GM18858 (cell line): ENCODE data around the gene CMC1.
A peak's percentile ranks its signal among the peaks of the same experiment; 100 is the strongest.
"Not testable (repeated sequence)": the region's sequence is repeated elsewhere in the genome, so short reads cannot be mapped to it uniquely, and the experiment has no call there.

Source experiments
- ATAC-seq: cut with Tn5 transposase; IDR thresholded peaks from one replicate; pipeline ENCODE4 v1.9.1; 2021; ENCODE audit not compliant: unreplicated experiment

Gene CMC1, protein sequence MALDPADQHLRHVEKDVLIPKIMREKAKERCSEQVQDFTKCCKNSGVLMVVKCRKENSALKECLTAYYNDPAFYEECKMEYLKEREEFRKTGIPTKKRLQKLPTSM

DNA sequence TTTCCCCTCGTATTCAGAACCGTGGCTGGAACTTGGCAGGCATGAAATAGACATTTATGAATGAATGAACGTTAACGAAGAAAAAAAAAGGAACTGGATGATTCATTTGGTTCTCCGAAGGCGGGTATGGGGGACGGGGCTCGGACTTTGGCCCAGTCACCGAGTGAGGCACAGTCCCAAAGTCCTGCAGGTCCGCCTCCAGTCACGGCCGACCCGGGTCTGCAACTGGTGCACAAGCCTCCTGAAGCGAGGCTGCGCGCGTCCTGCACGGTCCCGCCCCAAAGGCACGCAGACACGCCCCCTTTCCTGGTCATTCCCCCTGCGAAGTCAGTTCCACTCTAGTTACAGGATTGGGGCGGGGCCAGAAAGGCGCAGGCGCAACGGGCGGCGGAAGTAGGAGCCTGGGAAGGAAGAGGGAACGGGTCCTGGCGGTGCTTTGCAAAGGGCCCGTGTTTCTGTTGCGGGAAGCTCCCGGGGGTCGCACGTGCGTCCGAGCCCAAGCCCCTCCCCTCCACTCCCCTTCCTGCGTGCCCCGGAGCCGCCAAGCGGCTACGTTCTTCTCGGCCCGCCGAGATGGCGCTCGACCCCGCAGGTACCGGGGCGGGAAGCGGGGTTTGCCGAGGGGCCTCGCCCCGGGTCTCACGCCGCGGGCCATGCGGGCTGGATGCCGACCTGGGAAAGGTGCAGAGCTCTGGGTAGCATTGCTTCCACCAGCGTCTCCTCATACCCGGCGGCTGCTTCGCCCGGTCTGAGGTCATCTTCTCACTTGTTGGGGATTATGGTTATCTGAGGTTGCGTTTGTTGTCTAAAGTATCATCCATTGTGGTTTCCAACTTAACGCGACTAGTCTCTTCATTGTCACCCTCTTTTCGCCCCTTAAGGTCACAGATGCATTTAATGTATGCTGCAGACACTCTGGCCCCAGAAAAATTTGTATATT, at the start of gene CMC1:
Gene CMC1, plus strand, starts transcription at position 399 of the 940 bp plus-strand sequence. Its CDS starts 175 bp downstream, at position 574.
- peak; percentile 94 for ATAC-seq

DNA sequence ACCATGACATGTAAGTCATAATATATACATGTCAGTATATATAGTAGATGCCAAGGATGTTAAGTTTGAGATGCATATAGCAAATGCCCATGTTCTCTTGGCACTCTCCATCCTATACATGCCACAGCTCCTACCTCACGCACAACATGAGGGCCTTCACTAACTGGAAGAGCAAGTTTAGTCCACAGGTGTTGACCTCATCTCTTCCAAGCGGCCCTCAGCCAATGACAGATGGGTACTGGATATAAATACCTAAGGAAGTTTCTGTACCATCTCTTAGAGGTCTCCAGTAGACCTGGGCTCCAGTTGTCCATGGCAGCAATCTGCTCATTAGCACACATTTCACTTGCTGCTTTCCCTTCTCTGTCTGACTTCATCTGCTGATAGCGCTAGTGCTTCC, 43.3 kb upstream of the CMC1 start:
- ATAC-seq: no peak

DNA sequence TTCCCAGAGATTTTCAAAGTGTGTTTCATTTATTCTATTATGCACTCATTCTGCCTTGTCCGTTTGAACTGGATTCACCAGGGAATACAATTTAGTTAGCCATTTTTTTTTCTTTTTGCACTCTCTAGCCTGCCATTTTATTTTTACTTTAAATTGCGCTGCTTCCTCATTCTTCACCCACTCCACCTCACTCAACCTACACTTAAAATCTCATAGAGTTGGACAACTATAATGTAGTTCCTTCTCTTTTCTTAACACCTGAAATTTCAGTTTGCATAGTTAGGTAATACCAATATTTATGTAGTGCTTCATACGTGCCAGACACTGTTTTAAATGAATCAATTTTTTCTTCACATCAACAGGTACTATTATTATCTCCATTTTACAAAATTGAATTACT, 42.4 kb upstream of the CMC1 start:
- no peak for ATAC-seq

DNA sequence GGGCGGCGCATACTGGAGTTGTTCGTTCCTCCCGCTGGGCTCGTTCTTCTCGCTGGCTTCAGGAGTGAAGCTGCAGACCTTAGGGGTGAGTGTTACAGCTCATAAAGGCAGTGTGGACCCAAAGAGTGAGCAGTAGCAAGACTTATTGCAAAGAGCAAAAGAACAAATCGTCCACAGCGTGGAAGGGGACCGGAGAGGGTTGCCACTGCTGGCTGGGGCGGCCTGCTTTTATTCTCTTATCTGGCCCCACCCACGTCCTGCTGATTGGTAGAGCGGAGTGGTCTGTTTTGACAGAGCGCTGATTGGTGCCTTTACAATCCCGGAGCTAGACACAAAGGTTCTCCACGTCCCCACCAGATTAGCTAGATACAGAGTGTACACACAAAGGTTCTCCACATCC, 41.8 kb upstream of the CMC1 start:
- not testable (repeated sequence) for ATAC-seq

DNA sequence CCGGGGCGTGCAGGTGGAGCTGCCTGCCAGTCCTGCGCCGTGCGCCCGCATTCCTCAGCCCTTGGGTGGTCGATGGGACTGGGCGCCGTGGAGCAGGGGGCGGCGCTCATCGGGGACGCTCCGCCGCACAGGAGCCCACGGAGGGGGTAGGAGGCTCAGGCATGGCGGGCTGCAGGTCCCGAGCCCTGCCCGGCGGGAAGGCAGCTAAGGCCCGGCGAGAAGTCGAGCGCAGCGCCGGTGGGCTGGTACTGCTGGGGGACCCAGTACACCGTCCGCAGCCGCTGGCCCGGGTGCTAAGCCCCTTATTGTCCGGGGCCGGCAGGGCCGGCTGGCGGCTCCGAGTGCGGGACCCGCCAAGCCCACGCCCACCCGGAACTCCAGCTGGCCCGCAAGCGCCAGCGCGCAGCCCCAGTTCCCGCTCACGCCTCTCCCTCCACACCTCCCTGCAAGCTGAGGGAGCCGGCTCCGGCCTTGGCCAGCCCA, 41.0 kb upstream of the CMC1 start:
- ATAC-seq: not testable (repeated sequence)

DNA sequence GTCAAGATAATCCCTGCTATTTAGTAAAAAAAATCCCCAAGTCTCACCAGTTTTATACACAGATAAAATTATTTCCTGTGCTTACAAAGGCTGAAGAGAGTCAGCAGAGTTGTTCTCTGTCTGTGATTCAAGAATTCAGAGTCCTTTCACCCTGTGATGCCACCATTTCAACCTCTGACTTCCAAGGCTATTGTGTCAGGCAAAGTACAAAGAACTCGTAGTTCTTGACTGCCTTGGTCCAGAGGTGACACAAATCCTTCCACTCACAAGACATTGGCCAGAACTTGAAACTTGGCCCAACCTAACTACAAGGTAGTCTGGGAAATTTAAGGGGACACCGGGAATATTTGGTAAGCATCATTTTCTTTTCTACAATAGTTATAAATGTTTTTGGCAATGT, 34.9 kb upstream of the CMC1 start:
- ATAC-seq: no peak

DNA sequence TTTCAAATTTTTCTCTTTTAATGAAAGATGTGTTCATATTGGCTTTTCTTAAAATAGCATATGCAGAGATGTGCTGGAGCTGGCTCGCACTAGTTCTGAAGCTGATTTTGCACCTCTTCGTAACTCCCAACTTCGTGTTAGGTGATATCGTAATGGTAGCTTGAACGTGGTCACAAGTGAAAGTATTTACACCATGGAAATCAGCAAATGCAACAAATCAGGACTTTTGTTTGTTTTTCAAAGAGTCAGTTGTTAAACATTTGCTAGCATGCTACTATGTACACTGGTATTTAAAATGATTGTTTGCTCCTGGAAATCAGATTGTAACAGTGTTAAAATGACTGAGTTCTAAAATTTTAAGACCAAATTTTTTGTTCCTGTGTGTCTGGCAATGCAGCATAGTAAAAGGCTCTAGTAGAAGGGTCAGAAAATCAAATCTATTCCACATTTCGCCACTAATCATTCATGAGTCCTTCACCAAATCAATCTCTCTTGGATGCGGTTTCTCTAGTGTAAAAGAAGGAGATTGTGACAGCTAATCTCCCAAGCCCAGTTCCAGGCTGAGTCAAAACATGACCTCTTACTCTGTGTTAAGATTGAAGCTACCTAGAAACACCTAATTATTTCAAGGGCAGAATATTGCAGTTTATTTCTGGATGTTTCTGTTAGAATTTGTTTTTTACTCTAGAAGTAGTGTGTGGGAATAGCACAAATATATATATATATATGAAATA, 34.3 kb upstream of the CMC1 start:
- ATAC-seq: no peak

DNA sequence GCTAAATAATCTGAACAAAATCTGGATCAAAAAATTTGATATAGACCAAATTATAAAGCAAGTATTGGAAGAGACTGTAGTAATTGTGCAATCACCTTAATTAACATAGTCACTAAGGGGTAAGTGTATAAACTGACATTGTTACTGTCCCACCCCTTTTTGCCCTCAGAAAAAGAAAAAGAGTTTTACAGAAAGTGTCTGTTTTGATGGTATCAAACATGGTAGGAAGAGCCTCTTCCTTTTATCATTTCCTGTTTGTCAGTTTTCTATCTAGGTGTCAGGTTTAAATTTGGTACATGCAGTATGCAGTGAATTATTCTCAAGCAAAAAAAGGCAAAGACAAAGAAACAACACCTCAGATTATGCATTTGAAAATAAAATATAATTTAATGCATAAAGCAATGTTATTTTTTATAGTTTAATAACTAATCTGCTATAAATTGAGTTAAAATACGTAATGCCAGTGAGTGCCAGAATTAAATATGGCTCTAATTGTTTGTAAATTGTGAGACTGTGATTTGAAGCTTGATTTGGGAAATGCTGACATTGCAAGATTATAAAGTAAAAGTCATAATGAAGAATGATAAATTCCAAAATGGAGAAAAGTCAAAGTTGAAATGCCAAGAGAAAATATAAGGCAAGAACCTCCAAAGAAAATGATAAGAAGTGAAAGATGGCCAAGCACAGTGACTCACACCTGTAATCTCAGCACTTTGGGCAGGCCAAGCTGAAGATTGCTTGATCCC, 30.3 kb upstream of the CMC1 start:
- ATAC-seq: no peak

DNA sequence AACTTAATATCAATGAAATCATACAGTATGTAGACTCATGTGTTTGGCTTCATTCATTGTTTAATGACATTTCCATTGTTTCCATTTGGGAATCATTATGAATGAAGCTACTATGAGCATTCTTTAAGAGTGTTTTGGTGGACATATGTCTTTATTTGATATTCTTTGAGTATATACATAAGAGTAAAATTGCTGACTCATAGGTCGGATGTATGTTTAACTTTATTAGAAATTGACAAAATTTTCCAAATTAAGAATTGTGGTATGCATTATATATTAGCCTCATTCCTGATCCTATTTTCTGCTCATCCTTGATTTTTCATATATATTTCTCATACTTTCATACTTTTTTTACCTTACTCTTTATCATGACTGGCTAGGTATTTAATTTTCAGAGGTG, 28.7 kb upstream of the CMC1 start:
- ATAC-seq: no peak

DNA sequence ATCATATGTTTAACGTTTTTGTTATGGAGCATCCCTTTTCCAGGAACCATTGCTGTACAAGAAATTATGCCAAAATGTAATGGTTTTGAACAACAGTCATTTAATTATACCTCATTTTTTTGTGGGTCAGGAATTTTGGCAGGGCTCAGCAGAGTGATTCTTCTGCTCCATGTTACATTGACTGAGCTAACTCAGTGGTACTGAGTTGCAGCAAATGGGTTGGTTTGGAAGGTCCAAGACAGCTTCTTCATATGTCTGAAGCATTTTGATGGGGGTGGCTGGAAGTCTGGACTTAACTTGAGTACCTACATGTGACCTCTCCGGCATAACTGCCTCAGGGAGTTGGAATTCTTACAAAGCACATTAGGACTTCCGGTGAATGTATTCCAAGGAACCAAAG, 26.0 kb upstream of the CMC1 start:
- ATAC-seq: no peak

DNA sequence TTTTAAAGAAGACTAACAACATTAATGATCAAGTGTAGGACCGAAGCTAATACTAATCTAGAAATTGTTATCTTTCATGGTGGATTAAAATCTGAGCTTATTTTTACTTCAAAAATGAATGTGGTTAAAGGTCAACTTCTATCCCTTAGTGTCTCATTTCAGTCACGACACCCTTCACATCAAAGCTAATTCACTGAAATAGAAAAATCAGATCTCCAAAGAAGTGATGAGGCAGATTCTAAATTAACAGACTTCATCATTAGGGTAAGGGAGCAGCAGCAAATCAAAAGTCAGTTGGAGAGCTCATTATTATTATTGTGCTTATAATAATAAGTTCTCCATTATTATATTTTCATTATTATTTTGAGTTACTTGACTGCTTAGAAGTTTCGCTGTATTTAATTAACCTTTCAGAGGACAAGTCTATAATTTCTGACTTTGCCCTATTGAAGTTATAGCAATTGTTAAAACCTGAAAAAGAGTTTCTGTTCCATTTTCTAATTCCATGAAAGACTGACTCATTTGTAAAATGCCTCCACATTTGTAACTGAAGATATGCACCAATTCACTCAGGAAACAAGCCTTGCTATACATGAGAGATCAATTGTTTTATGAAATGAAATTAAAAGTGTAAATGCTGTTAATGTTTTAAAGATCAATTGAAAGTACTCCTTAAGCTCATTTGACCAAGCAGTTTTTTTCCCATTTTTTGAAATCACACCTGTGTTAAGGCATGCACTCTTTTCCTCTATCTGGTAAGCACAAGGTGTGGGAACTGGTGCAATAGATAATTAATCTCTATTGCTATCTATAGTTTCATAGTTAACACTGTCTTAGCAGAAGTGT, 23.1 kb upstream of the CMC1 start:
- peak; percentile 66 for ATAC-seq

DNA sequence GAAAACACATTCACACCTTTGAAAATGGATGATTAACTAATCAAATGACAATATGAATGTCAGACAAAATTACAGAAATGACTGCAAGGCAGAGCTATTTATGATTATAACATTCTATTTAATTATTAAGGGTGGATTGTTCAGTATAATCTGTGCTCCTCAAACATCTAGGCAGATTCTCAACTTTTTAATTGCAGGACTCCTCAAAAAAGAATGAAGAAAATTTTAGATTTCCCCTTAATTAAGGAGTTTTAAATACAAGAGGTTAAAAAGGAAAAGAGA, 22.6 kb upstream of the CMC1 start:
- no peak for ATAC-seq

DNA sequence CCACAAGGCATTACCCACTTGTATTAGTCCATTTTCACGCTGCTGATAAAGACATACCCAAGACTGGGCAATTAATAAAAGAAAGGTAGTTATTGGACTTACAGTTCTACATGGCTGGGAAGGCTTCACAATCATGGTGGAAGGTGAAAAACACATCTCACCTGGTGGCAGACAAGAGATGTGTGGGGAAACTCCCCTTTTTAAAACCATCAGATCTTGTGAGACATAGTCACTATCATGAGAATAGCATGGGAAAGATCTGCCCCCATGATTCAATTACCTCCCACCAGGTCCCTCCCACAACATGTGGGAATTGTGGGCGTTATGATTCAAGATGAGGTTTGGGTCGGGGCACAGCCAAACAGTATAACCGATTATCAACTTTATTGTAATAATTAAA, 17.0 kb upstream of the CMC1 start:
- no peak for ATAC-seq

DNA sequence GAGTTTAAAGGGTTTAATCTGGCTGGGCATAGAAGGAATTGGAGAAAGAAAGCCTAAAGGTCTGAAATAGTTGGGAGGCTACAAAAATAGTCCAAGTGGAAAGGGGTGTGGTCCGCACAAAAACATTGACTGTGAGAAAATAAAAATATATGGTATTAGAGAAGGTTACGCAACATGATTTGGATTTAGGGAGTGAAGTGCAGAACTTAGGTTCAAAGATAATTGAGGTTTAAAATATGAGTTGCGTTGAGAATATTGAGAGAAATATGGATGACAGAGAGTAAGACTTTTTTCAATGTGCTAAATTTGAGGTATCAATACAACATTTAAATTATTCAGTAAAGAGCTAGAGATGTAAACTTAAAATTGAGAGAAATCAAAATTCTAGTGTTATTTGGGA, 15.4 kb upstream of the CMC1 start:
- no peak for ATAC-seq

DNA sequence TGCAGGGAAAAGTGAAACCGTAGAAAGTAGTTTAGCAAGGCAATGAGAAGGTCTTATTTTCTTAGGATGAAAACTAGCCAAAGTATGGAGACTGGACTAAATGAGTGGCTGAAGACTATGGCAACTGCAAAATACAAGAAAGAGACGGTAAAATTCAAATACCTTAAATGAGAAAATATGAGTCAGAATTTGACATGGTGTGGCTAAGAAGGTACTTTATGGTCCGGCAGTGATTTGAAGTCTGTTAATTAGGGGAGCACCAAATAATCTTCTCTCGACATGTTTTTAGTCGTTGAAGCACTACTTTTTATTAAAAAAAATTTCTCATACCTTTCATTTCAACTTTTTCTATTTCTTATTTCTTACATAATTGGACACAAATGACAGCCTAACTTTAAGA, 12.8 kb upstream of the CMC1 start:
- ATAC-seq: no peak

DNA sequence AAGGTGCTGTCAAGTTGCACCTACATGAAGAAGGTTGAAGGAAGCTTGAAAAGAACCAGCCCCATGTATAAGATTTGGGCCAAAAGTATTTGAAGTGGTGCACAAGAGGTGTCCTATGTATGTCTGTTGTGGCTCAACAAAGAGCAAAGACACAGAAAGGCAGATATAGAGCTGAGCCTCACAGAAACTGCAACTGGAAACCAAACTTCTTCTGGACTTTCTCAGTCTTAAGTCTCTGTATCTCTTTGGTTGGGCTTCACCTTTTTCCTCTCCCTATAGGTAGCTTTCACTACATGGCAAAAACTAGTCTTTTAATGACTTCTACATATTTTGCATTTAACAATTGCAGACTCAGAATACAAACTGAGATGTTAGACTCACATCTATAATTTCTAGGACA, 8.8 kb upstream of the CMC1 start:
- ATAC-seq: peak; percentile 42

DNA sequence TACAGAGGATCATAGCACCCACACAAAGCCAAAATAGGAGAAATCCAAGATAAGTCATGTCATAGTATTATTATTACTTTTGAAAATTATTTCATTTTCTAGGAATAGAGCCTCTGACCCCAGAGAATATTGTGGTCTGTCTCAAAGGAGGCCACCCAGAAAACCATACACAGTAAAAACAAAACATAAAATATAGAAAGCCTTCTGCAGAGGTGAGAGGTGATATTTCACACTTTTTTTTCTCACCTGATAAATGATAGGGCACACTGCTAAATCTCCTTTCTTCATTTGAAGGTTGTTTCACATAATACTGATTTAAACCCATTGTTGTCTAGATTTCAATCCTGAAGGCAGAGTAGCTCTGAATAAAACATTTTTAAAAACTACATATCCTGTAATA, 7.0 kb upstream of the CMC1 start:
- ATAC-seq: no peak

DNA sequence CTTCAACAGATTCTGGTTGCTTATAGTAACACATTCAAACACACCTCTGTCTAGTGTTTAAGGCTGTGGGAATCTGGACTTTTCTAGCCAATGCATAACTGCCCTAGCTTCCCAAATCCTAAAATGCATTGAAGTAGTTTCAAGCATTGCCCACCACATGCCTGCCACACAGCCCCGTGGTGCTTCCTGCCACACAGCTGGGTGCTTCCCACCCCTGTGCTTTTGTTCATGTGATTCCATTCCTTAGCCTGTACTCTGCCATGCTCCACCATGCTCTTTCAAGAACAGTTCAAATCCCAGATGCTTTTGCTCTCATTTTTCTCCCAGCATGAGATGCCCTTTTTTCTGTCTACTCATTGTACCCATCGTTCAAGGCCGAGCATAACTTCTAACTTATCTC, 2.3 kb upstream of the CMC1 start:
- no peak for ATAC-seq

DNA sequence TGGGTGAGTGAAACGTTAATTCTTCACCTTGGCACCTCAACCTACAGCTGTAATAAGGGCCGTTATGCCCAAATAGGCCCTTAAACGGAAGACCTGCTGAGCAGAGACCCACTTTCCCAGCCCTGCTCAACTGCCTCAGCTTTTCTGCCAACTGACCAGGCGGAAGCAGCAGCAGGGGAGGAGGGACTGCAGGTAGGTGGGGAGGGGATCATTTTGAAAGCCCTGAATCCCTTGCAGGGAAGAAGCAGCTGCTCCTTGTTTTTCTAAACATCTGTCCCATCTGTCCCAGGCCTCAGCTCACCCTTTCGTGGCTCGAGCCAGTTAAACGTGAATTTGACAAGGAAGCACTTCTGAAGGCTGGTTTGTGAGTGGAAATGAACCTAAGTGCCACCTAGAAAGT, 978 bp upstream of the CMC1 start:
- ATAC-seq: no peak

DNA sequence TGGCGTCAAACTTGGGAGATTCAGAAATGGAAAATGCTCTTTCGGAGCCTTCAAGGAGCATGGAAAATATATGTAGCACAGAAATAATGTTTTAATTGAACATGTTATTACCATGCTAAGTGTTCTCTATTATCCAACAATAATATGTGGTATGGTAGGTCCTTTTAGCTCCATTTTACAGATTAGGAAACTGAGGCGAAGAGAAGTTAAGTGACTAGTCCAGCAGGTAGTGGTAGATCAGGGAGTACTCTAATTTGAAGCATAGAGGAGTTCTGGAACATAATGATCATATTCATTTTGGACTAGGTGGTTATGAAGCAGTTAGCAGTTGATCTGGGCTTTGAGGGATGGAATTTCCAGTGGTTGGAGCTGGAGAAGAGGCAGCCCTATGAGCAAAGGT, 1.1 kb downstream of the CMC1 start:
- ATAC-seq: no peak
